Fibroblast of pulmonary artery (primary cell): ENCODE measurements around the gene LRRC27.

Source experiments
- DNase-seq: peaks from one replicate; pipeline ENCODE4 v3.0.0-alpha.2; 2010; ENCODE audit warnings: low read depth
- H3K4me3 ChIP-seq: replicated peaks from 2 replicates; pipeline ENCODE4 v1.5.1; 2011; ENCODE audit warnings: low read depth, mild to moderate bottlenecking, control low read depth, low read length, moderate library complexity
- CTCF ChIP-seq: IDR thresholded peaks from 2 replicates; pipeline ENCODE4 v1.5.1; 2011; ENCODE audit warnings: mild to moderate bottlenecking, control low read depth, low read length, inconsistent platforms; ENCODE audit errors: missing control alignments

LRRC27 gene

GRCh38 chr10:132364594-132364970 lies 32.6 kb downstream of the LRRC27 start:
- DNase-seq = no peak
- no peak overlapping the region for H3K4me3 ChIP-seq
- TF ChIP-seq CTCF = no peak

GRCh38 chr10:132365102-132365501 lies 33.1 kb downstream of the LRRC27 start:
- no peak for DNase-seq
- no peak overlapping the region for H3K4me3 ChIP-seq
- no peak for TF ChIP-seq CTCF

- DNase-seq = no peak
- no peak for TF ChIP-seq CTCF
Observed at GRCh38 chr10:132366006-132366405, 34.0 kb downstream of the LRRC27 start.

GRCh38 chr10:132366499-132366898 lies 34.5 kb downstream of the LRRC27 start:
- H3K4me3 ChIP-seq = no peak overlapping the region
- TF ChIP-seq CTCF = no peak
- DNase-seq = no peak

More at GRCh38 chr10:132366006-132366405, 34.0 kb downstream of the LRRC27 start:
- H3K4me3 ChIP-seq = no peak overlapping the region

GRCh38 chr10:132368391-132368790 lies 36.4 kb downstream of the LRRC27 start:
- H3K4me3 ChIP-seq = no peak overlapping the region
- DNase-seq = no peak
- TF ChIP-seq CTCF = no peak

- no peak overlapping the region for H3K4me3 ChIP-seq
- DNase-seq = no peak
- TF ChIP-seq CTCF = no peak
Observed at GRCh38 chr10:132368881-132369635, 37.1 kb downstream of the LRRC27 start.

GRCh38 chr10:132369636-132370185 lies 37.7 kb downstream of the LRRC27 start:
- H3K4me3 ChIP-seq = no peak overlapping the region
- TF ChIP-seq CTCF = no peak
- no peak for DNase-seq
